Endodermal cell (in vitro differentiated cells): Measurements from ENCODE around the gene MTSS2. TPM values are rescaled to one million over a fixed set of nuclear protein-coding genes. Genes with fewer than 3 reads are reported as not detected.

Source experiments
- DNase-seq: peaks from one replicate; pipeline ENCODE4 v3.0.0-alpha.2; 2017
- H3K27ac ChIP-seq: 2 replicates; pipeline ENCODE4 v1.5.1; 2013; ENCODE audit warnings: mild to moderate bottlenecking, low read depth, low read length, moderate library complexity
- H3K27me3 ChIP-seq: 2 replicates; pipeline ENCODE4 v1.6.1; 2013; ENCODE audit warnings: mild to moderate bottlenecking, low read length, moderate library complexity; ENCODE audit not compliant: insufficient read depth, control insufficient read depth, poor library complexity, severe bottlenecking
- H3K36me3 ChIP-seq: 2 replicates; pipeline ENCODE4 v1.7.0; 2013; ENCODE audit warnings: mild to moderate bottlenecking, low read length, moderate library complexity; ENCODE audit not compliant: control insufficient read depth, insufficient read depth
- H3K4me1 ChIP-seq: one replicate; pipeline ENCODE4 v1.7.0; 2013; ENCODE audit warnings: low read length; ENCODE audit not compliant: control insufficient read depth, insufficient read depth
- H3K4me3 ChIP-seq: 2 replicates; pipeline ENCODE4 v1.5.1; 2013; ENCODE audit warnings: mild to moderate bottlenecking, low read length, moderate library complexity
- H3K9ac ChIP-seq: 2 replicates; pipeline ENCODE4 v1.6.1; 2013; ENCODE audit warnings: mild to moderate bottlenecking, low read length, moderate library complexity; ENCODE audit not compliant: poor library complexity, severe bottlenecking; ENCODE audit errors: extremely low read depth
- H3K9me3 ChIP-seq: 2 replicates; pipeline ENCODE4 v1.6.1; 2013; ENCODE audit warnings: mild to moderate bottlenecking, low read length, moderate library complexity; ENCODE audit not compliant: control insufficient read depth
- H3K27ac Mint-ChIP-seq: 2 replicates; pipeline ENCODE4 v1.8.0; 2020; ENCODE audit warnings: mixed read lengths
- H3K27me3 Mint-ChIP-seq: 2 replicates; pipeline ENCODE4 v1.8.0; 2021; ENCODE audit warnings: mild to moderate bottlenecking, mixed read lengths; ENCODE audit not compliant: insufficient read depth
- H3K36me3 Mint-ChIP-seq: 2 replicates; pipeline ENCODE4 v1.8.0; 2020; ENCODE audit warnings: low read depth, mixed read lengths
- H3K4me1 Mint-ChIP-seq: 2 replicates; pipeline ENCODE4 v1.8.0; 2020; ENCODE audit warnings: mixed read lengths
- H3K4me3 Mint-ChIP-seq: 2 replicates; pipeline ENCODE4 v1.8.0; 2020; ENCODE audit warnings: mild to moderate bottlenecking, moderate library complexity, mixed read lengths
- H3K9me3 Mint-ChIP-seq: 2 replicates; pipeline ENCODE4 v1.8.0; 2020; ENCODE audit warnings: mild to moderate bottlenecking, mixed read lengths
- CTCF ChIP-seq: fragments of 200-600 bp; sonication (generic); conservative IDR thresholded peaks from 2 replicates; pipeline ENCODE4 v1.5.0; 2021; ENCODE audit warnings: antibody characterized with exemption, mild to moderate bottlenecking
- WGBS, 2 experiments: methylation state at CpG; one replicate each; pipeline versions ENCODE4 v1.1.5 to v1.1.7; 2013; ENCODE audit warnings: missing lambda C conversion rate in 2 of 2, mixed read lengths in 1 of 2; ENCODE audit not compliant: insufficient coverage in 1 of 2, insufficient read length in 1 of 2; 5-methylcytosine and 5-hydroxymethylcytosine counted together
- total RNA-seq, 2 donors: library from RNA; stranded (reverse); fragmentation: NEBNext Ultra II Directional in 1 of 2; extraction: Animal tissue kit (Norgen Biotek cat#: 25700) in 1 of 2; gene quantifications; 2 replicates in 1 of 2; 3 replicates in 1 of 2; pipeline ENCODE4 v1.2.1, GENCODE V29; 2021

MTSS2 gene
- total RNA-seq, 2 donors from 2014 or later = 23.4 to 24.0 TPM

- Histone ChIP-seq H3K27ac (no peak overlapping the region), H3K36me3 (no peaks in the 10 kb centered on the region), H3K27me3 (no peaks in the 10 kb centered on the region), H3K4me3 (no peak overlapping the region), H3K4me1 (no peaks in the 10 kb centered on the region), H3K9me3 (peaks cover 11% of the 10 kb centered on the region), H3K9ac (no peak overlapping the region)
- H3K9me3 Mint-ChIP-seq = peaks cover 15% of the 10 kb centered on the region
- no peak for DNase-seq
- 92 to 99% methylated on average over 6 of the region's 6 CpGs for WGBS, 2 experiments
- no peak overlapping the region for H3K4me3 Mint-ChIP-seq
- no peaks in the 10 kb centered on the region for H3K27me3 Mint-ChIP-seq
- H3K4me1 Mint-ChIP-seq = peaks cover 5% of the 10 kb centered on the region
- no peak overlapping the region for H3K27ac Mint-ChIP-seq
- peaks cover 20% of the 10 kb centered on the region for H3K36me3 Mint-ChIP-seq
- TF ChIP-seq CTCF = no peak
Measured at GRCh38 chr16:70648606-70649005, 37.2 kb downstream of the MTSS2 start.

DNA sequence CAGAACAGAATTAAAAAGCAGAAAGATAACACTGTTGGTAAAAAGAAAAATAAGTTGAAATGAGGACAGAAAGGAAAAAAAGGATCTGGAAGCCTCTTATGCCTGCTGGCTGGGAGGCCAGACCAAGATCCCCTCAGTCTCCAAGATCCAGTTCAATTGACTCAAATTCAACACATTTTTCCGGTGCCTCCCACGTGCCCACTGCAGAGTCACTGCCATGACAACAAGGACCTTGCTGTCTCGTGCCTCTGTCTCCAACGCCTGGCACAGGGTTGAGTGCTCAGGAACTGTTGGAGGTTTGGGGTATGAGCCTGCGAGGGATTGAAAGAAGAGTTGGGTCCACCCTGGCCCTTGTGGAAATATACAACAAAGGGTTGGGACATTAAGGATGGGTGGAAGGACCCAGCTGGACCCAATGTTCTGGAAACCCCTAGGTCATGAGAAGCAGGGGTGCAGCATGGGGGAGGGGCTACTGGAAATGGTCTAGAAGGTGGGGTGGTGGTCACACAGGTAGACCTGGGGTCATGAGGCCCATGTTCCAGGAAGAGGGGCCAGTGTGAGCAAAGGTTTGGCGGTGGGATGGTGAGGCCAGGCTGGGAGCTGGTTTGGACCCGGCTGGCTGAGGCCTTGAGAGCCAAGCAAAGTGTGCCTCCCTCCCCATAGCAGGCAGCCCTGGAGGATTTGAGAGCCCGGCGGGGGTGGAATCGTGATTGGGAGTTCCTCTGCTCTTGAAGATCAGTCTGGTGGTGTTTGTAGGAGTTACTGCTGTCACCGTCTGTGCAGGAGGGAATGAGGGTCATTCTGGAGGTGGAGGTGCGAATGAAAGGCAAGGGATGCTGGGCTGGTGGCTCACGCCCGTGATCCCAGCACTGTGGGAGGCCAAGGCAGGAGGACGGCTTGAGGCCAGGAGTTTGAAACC lies 38.2 kb downstream of the MTSS2 start:
- Histone ChIP-seq H3K9ac (no peak overlapping the region), H3K27me3 (no peaks in the 10 kb centered on the region), H3K4me1 (no peaks in the 10 kb centered on the region), H3K27ac (peak overlapping the region; percentile 91), H3K36me3 (no peaks in the 10 kb centered on the region), H3K9me3 (peaks cover 11% of the 10 kb centered on the region), H3K4me3 (no peak overlapping the region)
- H3K27me3 Mint-ChIP-seq = no peaks in the 10 kb centered on the region
- no peak for TF ChIP-seq CTCF
- no peak overlapping the region for H3K27ac Mint-ChIP-seq
- WGBS, 2 experiments = 90 to 100% methylated on average over 9 to 15 of the region's 15 CpGs
- no peak overlapping the region for H3K4me3 Mint-ChIP-seq
- DNase-seq = no peak
- peaks cover 20% of the 10 kb centered on the region for H3K36me3 Mint-ChIP-seq
- H3K4me1 Mint-ChIP-seq = peaks cover 5% of the 10 kb centered on the region
- H3K9me3 Mint-ChIP-seq = peaks cover 15% of the 10 kb centered on the region

GRCh38 chr16:70646260-70647241 lies 39.3 kb downstream of the MTSS2 start, which contains the start of gene IL34:
Gene IL34, plus strand, starts transcription at chr16:70646559. Its CDS starts 389 bp downstream, at chr16:70646948.
- no peaks in the 10 kb centered on the region for H3K27me3 Mint-ChIP-seq
- no peak for DNase-seq
- peaks cover 20% of the 10 kb centered on the region for H3K36me3 Mint-ChIP-seq
- Histone ChIP-seq H3K4me1 (no peaks in the 10 kb centered on the region), H3K4me3 (no peak within 1 kb of the TSS), H3K27me3 (no peaks in the 10 kb centered on the region), H3K9me3 (peaks cover 11% of the 10 kb centered on the region), H3K36me3 (no peaks in the 10 kb centered on the region), H3K9ac (no peak within 1 kb of the TSS), H3K27ac (peak within 1 kb of the TSS; percentile 91)
- peaks cover 15% of the 10 kb centered on the region for H3K9me3 Mint-ChIP-seq
- H3K27ac Mint-ChIP-seq = peak within 1 kb of the TSS; percentile 52
- peaks cover 5% of the 10 kb centered on the region for H3K4me1 Mint-ChIP-seq
- 92 to 96% methylated on average over 11 to 39 of the region's 39 CpGs for WGBS, 2 experiments
- H3K4me3 Mint-ChIP-seq = no peak within 1 kb of the TSS
- TF ChIP-seq CTCF = no peak
